Activated CD8-positive, alpha-beta T cell treated with anti-CD3 and anti-CD28 coated beads, Interleukin-2, amount 10 ng/mL, durations not matched to agents 7 days and 5 days (primary cell): ENCODE data around the gene GBA2. TPM values are rescaled to one million over a fixed set of nuclear protein-coding genes. Genes with fewer than 3 reads are reported as not detected.

Experiments used
- ATAC-seq: fragments of 150-1000 bp; cut with Tn5 transposase; one replicate; pipeline ENCODE4 v1.10.0; 2021; ENCODE audit warnings: moderate library complexity
- CTCF ChIA-PET: fragments of 350-600 bp; sonication (Branson Sonifier 250); formaldehyde crosslinking; loops from one replicate; lab custom pipeline; 2021; ENCODE audit warnings: antibody characterized with exemption; lab: Charles Lee
- POLR2A ChIA-PET: fragments of 350-600 bp; sonication (Branson Sonifier 250); formaldehyde crosslinking; loops from one replicate; lab custom pipeline; 2021; ENCODE audit warnings: antibody characterized with exemption; lab: Charles Lee
- DNase-seq: peaks from one replicate; pipeline ENCODE4 v3.0.0-alpha.2; 2020
- H3K27ac Mint-ChIP-seq: one replicate; pipeline ENCODE4 v1.8.0; 2021; ENCODE audit warnings: mild to moderate bottlenecking, mixed read lengths
- H3K27me3 Mint-ChIP-seq: one replicate; pipeline ENCODE4 v1.8.0; 2021; ENCODE audit warnings: low read depth, mixed read lengths
- H3K36me3 Mint-ChIP-seq: one replicate; pipeline ENCODE4 v1.8.0; 2021; ENCODE audit warnings: low read depth, mixed read lengths
- H3K4me1 Mint-ChIP-seq: one replicate; pipeline ENCODE4 v1.8.0; 2021; ENCODE audit warnings: low read depth, mixed read lengths
- H3K4me3 Mint-ChIP-seq: one replicate; pipeline ENCODE4 v1.8.0; 2021; ENCODE audit warnings: mild to moderate bottlenecking, mixed read lengths
- H3K9me3 Mint-ChIP-seq: one replicate; pipeline ENCODE4 v1.8.0; 2022; ENCODE audit warnings: mixed read lengths; ENCODE audit not compliant: insufficient read depth
- total RNA-seq, 2 experiments: library from RNA; stranded (reverse); gene quantifications; one replicate each; pipeline ENCODE4 v1.2.3, GENCODE V29; 2021

GBA2 gene
- total RNA-seq, 2 experiments from 2014 or later: 52.6 to 56.4 TPM

DNA sequence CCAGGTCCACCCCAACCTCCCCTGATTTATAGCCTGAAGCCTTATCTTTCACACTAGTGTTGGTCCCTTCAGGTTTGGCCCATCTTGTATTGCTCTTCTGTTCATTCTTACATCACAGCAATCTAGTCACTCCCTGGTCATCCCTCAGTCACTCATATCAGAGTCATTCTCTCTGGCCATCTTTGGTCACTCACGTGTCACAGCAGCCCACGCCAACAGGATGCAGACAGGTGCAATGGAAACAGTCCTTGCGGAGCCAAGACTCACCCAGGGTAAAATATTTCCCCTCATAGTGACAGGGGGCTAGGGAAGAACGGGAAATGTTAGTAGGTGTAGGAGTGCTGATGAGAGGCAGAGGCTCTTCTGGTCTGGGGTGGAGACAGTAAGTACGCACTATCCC is 4.4 kb upstream of the GBA2 start:
- no peaks in the 10 kb centered on the region for H3K27me3 Mint-ChIP-seq
- H3K27ac Mint-ChIP-seq: no peak overlapping the region
- ChIA-PET POLR2A (interaction anchor here (1.1 kb wide), 1 partner anchor 57 kb away, joined by 3 read pairs; no protein-coding TSS in a partner anchor), CTCF (interaction anchor here (1.4 to 4.5 kb wide), 3 partner anchors 19 to 65 kb away, joined by 3 to 61 read pairs (median 4); partner anchors contain the start of genes CREB3 and TLN1)
- ATAC-seq: no peak
- H3K4me1 Mint-ChIP-seq: peaks cover 34% of the 10 kb centered on the region
- H3K9me3 Mint-ChIP-seq: no peaks in the 10 kb centered on the region
- DNase-seq: no peak
- peaks cover 21% of the 10 kb centered on the region for H3K36me3 Mint-ChIP-seq
- H3K4me3 Mint-ChIP-seq: no peak overlapping the region

DNA sequence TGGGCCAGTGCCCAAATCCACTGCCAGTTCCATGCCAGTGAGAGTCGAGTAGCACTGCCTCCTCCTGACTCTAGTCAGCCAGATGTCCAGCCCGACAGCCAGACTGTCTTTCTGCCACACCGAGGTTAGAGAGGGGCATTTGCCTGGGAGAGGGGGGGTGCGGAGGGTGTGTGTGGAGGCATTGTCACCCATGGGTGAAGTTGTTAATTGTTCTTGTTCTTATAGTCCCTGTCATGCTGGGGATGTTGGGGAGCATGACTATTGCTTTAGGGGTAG is 1.2 kb upstream of the GBA2 start:
- Mint-ChIP-seq H3K36me3 (peaks cover 28% of the 10 kb centered on the region), H3K27me3 (no peaks in the 10 kb centered on the region), H3K27ac (peak overlapping the region; percentile 87), H3K4me1 (peaks cover 37% of the 10 kb centered on the region), H3K4me3 (peak overlapping the region; percentile 90), H3K9me3 (no peaks in the 10 kb centered on the region)
- ChIA-PET CTCF (interaction anchor here (0.8 to 8.1 kb wide), 14 partner anchors 8 to 722 kb away, joined by 3 to 118 read pairs (median 6); partner anchors contain the start of genes CCDC107, CREB3, RMRP and SPAG8), POLR2A (interaction anchor here (0.6 to 3.3 kb wide), 3 partner anchors 18 to 647 kb away, joined by 3 to 37 read pairs (median 6); partner anchors contain the start of genes CREB3, HINT2 and TLN1)
- no peak for DNase-seq
- no peak for ATAC-seq

DNA sequence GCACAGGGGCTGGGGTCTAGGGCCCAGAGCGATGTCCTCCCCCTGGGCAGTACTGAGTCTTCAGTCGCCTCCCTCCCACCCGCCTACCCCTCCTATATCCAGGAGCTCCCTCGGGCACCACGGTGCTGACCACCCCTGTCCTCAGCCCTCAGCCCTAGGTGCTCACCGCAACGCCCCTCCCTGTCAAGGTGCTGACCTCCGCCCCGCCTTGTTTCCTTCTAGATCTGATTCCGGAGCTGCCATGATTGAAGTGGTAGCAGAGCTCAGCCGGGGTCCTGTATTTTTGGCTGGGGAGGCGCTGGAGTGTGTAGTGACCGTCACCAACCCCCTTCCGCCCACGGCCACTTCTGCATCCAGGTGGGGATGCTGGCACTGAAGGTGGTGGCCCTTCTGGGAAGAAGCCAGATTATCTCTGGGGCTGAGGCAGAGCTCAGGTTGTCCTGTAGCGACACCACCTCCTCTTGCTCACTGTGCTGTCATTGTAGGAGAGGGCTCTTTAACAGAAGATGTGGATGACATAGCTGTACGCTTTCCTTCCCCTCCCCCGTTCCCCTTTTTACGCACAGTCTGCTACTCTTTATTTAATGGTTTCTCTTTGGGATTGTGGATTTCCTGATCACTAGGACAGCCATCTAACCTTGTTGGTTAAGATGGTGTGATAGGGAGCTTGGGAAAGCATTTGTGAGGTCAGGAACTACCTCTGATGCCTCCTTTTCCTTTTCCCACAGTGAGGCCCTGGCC is 657 bp upstream of the GBA2 start:
- ATAC-seq (peak; percentile 59), DNase-seq (peak; percentile 75)
- no peaks in the 10 kb centered on the region for H3K9me3 Mint-ChIP-seq
- H3K36me3 Mint-ChIP-seq: peaks cover 29% of the 10 kb centered on the region
- CTCF ChIA-PET: interaction anchor here (0.8 to 8.1 kb wide), 15 partner anchors 9 to 722 kb away, joined by 3 to 118 read pairs (median 6); partner anchors contain the start of genes CCDC107, CREB3, RMRP and SPAG8
- H3K27me3 Mint-ChIP-seq: no peaks in the 10 kb centered on the region
- H3K4me1 Mint-ChIP-seq: peaks cover 38% of the 10 kb centered on the region
- H3K4me3 Mint-ChIP-seq: peak overlapping the region; percentile 90
- POLR2A ChIA-PET: interaction anchor here (0.6 to 3.3 kb wide), 11 partner anchors 9 to 647 kb away, joined by 3 to 37 read pairs (median 5); partner anchors contain the start of genes CCDC107, CREB3, HINT2 and RMRP
- H3K27ac Mint-ChIP-seq: peak overlapping the region; percentile 87

DNA sequence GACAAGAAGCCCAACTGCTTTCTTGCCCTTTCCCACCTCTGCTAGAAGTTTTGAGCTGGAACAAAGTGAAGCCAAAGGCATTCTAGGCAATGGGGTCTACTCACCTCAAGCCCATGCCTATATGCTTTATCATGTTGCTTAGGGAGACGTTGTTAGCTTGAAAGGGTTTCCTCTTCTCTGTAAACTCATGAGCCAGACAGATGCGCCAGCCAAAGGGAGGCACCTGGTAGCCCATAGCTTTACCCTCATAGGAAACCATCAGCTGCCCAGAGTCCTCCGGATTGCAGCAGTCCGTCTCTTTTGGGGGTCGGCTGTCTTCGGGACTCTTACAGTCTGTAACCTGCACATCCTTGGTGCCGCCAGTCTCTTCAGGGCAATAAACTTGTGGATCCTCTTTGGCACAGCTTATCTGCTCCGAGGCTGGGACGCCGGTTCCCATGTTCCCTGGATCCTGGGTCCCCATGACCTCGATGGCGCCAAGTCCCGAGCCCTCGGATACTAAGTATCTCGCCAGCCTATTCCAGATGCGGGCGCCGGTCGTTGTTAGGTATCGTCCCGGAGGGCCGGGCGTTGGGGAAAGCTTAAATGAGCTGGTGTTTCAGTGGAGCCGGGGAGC is 678 bp downstream of the GBA2 start:
- DNase-seq: peak; percentile 43
- Mint-ChIP-seq H3K4me1 (peaks cover 41% of the 10 kb centered on the region), H3K36me3 (peaks cover 36% of the 10 kb centered on the region), H3K27ac (peak overlapping the region; percentile 77), H3K4me3 (peak overlapping the region; percentile 87), H3K9me3 (no peaks in the 10 kb centered on the region), H3K27me3 (no peaks in the 10 kb centered on the region)
- peak; percentile 7 for ATAC-seq
- ChIA-PET POLR2A (interaction anchor here (0.9 to 3.3 kb wide), 10 partner anchors 8 to 129 kb away, joined by 3 to 37 read pairs (median 5); partner anchors contain the start of genes ARHGEF39, CREB3, SPAG8 and TLN1), CTCF (interaction anchor here (0.6 to 8.1 kb wide), 22 partner anchors 8 to 145 kb away, joined by 3 to 118 read pairs (median 5); partner anchors contain the start of genes ARHGEF39, CCDC107, CREB3 and RMRP)

DNA sequence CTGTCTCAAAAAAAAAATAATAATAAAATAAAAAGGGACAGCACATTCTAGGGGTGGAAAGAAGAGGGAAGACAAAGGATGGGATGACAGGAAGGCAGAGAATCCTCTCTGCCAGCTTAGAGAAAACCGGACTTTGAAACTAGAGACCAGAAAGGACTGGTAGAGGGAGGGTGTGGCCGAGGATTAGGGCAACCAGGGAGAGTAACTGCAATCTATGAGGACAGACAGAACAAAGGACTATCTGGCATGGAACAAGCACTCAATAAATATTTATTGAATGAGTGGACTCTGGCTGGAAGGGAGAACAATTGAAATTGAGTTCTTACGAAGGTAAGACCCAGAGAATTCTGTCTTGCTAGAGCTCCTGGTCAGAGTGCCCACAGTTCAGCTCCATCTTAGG is 2.4 kb downstream of the GBA2 start:
- ATAC-seq (no peak), DNase-seq (no peak)
- Mint-ChIP-seq H3K27ac (no peak overlapping the region), H3K27me3 (no peaks in the 10 kb centered on the region), H3K9me3 (no peaks in the 10 kb centered on the region), H3K4me1 (peaks cover 57% of the 10 kb centered on the region), H3K4me3 (peak overlapping the region; percentile 87), H3K36me3 (peaks cover 39% of the 10 kb centered on the region)
- ChIA-PET CTCF (interaction anchor here (1.3 to 8.1 kb wide), 6 partner anchors 9 to 135 kb away, joined by 3 to 118 read pairs (median 16); partner anchors contain the start of genes CCDC107, CREB3, RMRP and TLN1), POLR2A (no interaction called here)

DNA sequence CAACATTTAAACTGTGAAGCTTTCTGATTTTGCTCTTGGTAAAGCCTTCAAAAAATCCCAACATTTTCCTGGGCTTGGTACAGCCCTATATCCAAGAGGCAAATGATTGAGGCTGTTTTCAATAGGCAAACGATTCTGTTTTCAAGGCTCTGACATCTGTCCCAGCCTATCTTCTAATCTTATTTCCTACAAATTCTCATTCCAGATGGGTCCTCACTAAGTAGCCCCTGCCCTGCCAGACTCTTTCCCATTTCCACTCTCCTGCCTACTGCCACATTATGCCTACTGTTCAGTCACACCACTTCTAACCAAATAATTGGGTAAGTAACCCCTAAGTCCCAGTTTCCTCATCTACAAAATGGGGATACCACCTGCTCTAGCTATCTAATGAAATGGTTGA is 3.5 kb downstream of the GBA2 start:
- Mint-ChIP-seq H3K36me3 (peaks cover 36% of the 10 kb centered on the region), H3K27me3 (no peaks in the 10 kb centered on the region), H3K4me3 (peak overlapping the region; percentile 8), H3K9me3 (no peaks in the 10 kb centered on the region), H3K27ac (no peak overlapping the region), H3K4me1 (peaks cover 57% of the 10 kb centered on the region)
- CTCF ChIA-PET: interaction anchor here (1.3 to 8.1 kb wide), 5 partner anchors 8 to 88 kb away, joined by 3 to 118 read pairs (median 21); partner anchors contain the start of genes CCDC107, CREB3, RMRP and TLN1
- DNase-seq (no peak), ATAC-seq (no peak)
- POLR2A ChIA-PET: interaction anchor here (0.8 kb wide), 1 partner anchor 12 kb away, joined by 3 read pairs; no protein-coding TSS in a partner anchor

DNA sequence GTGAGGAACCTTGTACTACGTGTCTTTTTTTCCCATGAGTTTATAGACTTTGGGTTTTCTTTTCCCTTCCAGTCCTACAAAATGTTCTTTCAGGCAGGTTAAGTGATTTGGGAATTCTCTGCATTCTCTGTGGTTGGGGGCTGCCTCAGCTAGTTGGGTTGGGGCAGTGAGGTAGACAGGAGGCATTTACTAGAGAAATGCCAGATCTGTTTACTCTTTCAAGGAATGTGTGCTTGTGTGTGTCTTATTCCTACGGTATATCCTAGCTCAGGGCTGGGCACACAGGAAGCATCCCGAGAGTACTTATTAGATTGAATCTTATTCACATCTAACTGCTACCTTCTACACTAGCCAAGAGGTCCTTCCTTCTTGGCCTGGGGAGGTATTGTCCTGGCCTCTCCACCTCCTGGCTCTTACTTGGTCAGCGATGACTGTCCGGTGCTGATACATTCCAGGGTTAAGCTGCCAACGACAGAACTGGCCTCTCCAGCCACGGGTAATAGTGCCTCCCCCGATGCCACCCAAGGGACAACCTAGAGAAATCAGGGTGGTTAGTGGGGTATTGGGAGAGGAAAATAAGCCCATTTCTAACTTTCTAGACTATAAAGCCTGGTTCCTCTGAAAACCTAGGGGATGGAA is 5.0 kb downstream of the GBA2 start:
- peaks cover 47% of the 10 kb centered on the region for H3K4me1 Mint-ChIP-seq
- ATAC-seq (no peak), DNase-seq (no peak)
- H3K27ac Mint-ChIP-seq: no peak overlapping the region
- ChIA-PET POLR2A (no interaction called here), CTCF (interaction anchor here (0.6 to 8.1 kb wide), 7 partner anchors 7 to 82 kb away, joined by 3 to 118 read pairs (median 6); partner anchors contain the start of genes CREB3 and TLN1)
- H3K27me3 Mint-ChIP-seq: no peaks in the 10 kb centered on the region
- H3K36me3 Mint-ChIP-seq: peaks cover 46% of the 10 kb centered on the region
- H3K9me3 Mint-ChIP-seq: no peaks in the 10 kb centered on the region
- no peak overlapping the region for H3K4me3 Mint-ChIP-seq

DNA sequence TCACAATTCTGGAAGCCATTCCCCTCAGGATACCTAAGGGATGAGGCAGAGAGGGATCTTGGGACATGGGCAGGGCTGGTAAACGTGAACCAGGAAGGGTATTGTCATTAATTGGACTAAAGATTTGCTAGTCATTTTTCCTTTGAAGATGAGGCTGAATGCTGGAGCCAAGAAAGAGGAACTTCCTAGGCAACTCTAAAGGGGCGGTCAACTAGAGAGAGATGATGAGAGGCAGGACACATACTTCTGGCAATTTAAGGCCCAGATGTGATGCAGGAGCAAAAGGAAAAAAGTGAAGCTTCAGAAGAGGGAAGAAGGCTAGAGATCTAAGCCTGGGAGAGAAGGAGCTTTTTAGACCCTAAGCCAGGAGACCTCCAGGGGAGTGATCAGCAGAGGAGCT is 5.6 kb downstream of the GBA2 start:
- ChIA-PET CTCF (interaction anchor here (0.6 to 8.1 kb wide), 5 partner anchors 13 to 83 kb away, joined by 3 to 118 read pairs (median 6); partner anchors contain the start of genes CREB3 and TLN1), POLR2A (no interaction called here)
- Mint-ChIP-seq H3K4me1 (peaks cover 47% of the 10 kb centered on the region), H3K9me3 (no peaks in the 10 kb centered on the region), H3K27me3 (no peaks in the 10 kb centered on the region), H3K4me3 (no peak overlapping the region), H3K36me3 (peaks cover 51% of the 10 kb centered on the region), H3K27ac (no peak overlapping the region)
- ATAC-seq (no peak), DNase-seq (no peak)

DNA sequence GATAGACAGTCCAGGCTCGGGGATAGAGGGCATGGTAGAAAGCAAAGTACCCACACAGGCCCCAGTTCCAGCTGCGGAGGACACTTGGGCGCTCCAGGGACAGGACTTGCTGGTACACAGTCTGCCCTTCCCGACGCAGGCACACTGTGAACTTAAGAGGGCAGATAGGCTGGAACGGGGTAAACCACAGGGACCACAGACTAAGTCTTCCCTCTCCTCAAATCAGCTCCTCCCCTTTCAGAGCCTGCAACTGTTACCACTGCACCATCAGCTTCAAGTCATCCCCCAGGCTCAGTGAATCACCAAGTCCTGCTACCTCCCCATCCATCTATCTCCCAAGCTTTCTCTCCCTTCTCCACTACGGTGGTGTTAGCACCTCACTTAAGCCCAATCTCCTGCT is 7.3 kb downstream of the GBA2 start:
- peaks cover 62% of the 10 kb centered on the region for H3K36me3 Mint-ChIP-seq
- H3K4me3 Mint-ChIP-seq: no peak overlapping the region
- H3K9me3 Mint-ChIP-seq: no peaks in the 10 kb centered on the region
- ATAC-seq: peak; percentile 78
- H3K27me3 Mint-ChIP-seq: no peaks in the 10 kb centered on the region
- peaks cover 35% of the 10 kb centered on the region for H3K4me1 Mint-ChIP-seq
- peak overlapping the region; percentile 63 for H3K27ac Mint-ChIP-seq
- DNase-seq: peak; percentile 50
- POLR2A ChIA-PET: no interaction called here
- CTCF ChIA-PET: interaction anchor here (0.9 to 1.8 kb wide), 4 partner anchors 10 to 15 kb away, joined by 3 to 6 read pairs (median 4); partner anchors contain the start of genes CREB3 and TLN1

DNA sequence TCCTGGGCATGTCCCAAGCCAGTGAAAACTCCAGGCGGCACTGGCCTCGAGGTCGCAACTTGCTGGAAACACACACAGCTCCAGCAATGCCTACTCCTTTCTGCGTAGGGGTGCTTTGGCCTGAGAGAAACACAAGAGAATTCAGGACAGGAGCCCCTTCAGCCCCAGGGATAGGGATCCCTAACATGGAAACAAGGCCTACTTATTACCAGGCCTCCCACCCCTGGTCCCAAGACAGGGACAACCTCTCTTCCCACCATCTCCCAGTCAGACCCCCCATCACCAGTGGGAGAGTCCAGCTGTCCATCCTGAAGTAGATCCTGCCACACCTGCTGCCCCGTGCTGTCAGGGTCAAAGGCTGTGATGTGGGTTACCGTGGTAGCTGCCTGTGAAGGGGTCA is 8.8 kb downstream of the GBA2 start:
- no peak overlapping the region for H3K4me3 Mint-ChIP-seq
- ChIA-PET POLR2A (interaction anchor here (0.6 to 1.5 kb wide), 3 partner anchors 9 to 1462 kb away, joined by 3 to 5 read pairs (median 3); partner anchors contain the start of genes GBA2 and RGP1), CTCF (interaction anchor here (0.8 to 6.8 kb wide), 4 partner anchors 7 to 142 kb away, joined by 3 to 116 read pairs (median 5); partner anchors contain the start of genes GBA2 and RGP1)
- DNase-seq (no peak), ATAC-seq (no peak)
- H3K4me1 Mint-ChIP-seq: peaks cover 33% of the 10 kb centered on the region
- H3K36me3 Mint-ChIP-seq: peaks cover 67% of the 10 kb centered on the region
- no peaks in the 10 kb centered on the region for H3K9me3 Mint-ChIP-seq
- no peak overlapping the region for H3K27ac Mint-ChIP-seq
- no peaks in the 10 kb centered on the region for H3K27me3 Mint-ChIP-seq
